WTC11 (cell line): ENCODE data around the gene PDE4B.
"Not testable (repeated sequence)": the region's sequence is repeated elsewhere in the genome, so short reads cannot be mapped to it uniquely, and the experiment has no call there.

ENCODE experiments used
- NR1H2 ChIP-seq: sonication (generic); formaldehyde crosslinking; IDR thresholded peaks from 2 replicates; pipeline ENCODE4 v1.9.0; 2021; ENCODE audit warnings: mild to moderate bottlenecking, moderate library complexity, missing genetic modification reagents
- SMAD3 ChIP-seq: sonication (generic); formaldehyde crosslinking; IDR thresholded peaks from 2 replicates; pipeline ENCODE4 v1.8.0; 2022; ENCODE audit warnings: missing genetic modification reagents, mild to moderate bottlenecking, borderline replicate concordance
- ZNF317 ChIP-seq: sonication (generic); formaldehyde crosslinking; IDR thresholded peaks from 2 replicates; pipeline ENCODE4 v1.8.1; 2023; ENCODE audit warnings: low read depth, mild to moderate bottlenecking, moderate library complexity, missing genetic modification reagents, borderline replicate concordance
- TF ChIP-seq, protein P1 (sequence below): fragments of 200-600 bp; IDR thresholded peaks from 2 replicates; pipeline ENCODE4 v1.8.0; 2022; ENCODE audit warnings: antibody characterized with exemption
- TF ChIP-seq, protein P2 (sequence below): sonication (generic); formaldehyde crosslinking; IDR thresholded peaks from 2 replicates; pipeline ENCODE4 v1.8.1; 2023; ENCODE audit warnings: mild to moderate bottlenecking, missing genetic modification reagents, moderate library complexity

DNA sequence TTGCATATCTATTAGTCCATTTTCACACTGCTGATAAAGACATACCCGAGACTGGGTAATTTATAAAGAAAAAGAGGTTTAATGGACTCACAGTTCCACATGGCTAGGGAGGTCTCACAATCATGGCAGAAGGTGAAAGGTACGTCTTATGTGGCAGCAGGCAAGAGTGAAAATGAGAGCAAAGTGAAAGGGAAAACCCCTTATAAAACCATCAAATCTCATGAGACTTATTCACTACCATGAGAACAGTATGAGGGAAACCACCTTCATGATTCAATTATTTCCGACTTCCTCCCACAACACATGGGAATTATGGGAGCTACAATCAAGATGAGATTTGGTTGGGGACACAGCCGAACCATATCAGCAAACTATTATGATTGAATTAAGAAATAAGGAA lies 335.9 kb downstream of the PDE4B start:
- TF ChIP-seq, protein P1, sequence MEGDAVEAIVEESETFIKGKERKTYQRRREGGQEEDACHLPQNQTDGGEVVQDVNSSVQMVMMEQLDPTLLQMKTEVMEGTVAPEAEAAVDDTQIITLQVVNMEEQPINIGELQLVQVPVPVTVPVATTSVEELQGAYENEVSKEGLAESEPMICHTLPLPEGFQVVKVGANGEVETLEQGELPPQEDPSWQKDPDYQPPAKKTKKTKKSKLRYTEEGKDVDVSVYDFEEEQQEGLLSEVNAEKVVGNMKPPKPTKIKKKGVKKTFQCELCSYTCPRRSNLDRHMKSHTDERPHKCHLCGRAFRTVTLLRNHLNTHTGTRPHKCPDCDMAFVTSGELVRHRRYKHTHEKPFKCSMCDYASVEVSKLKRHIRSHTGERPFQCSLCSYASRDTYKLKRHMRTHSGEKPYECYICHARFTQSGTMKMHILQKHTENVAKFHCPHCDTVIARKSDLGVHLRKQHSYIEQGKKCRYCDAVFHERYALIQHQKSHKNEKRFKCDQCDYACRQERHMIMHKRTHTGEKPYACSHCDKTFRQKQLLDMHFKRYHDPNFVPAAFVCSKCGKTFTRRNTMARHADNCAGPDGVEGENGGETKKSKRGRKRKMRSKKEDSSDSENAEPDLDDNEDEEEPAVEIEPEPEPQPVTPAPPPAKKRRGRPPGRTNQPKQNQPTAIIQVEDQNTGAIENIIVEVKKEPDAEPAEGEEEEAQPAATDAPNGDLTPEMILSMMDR, result not testable (repeated sequence)
- TF ChIP-seq ZNF317, SMAD3, NR1H2 (CRISPR knock-in tag): not testable (repeated sequence)
- TF ChIP-seq, protein P2, sequence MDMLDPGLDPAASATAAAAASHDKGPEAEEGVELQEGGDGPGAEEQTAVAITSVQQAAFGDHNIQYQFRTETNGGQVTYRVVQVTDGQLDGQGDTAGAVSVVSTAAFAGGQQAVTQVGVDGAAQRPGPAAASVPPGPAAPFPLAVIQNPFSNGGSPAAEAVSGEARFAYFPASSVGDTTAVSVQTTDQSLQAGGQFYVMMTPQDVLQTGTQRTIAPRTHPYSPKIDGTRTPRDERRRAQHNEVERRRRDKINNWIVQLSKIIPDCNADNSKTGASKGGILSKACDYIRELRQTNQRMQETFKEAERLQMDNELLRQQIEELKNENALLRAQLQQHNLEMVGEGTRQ, result not testable (repeated sequence)
